Stimulated activated CD8-positive, alpha-beta memory T cell treated with anti-CD3 and anti-CD28 coated beads, Interleukin-12 subunit alpha, Interleukin-12 subunit beta, amount 100 ng/mL, for 24 hours (primary cell): ENCODE data around the gene FST.

ENCODE experiments used
- DNase-seq: peaks from one replicate; pipeline ENCODE4 v3.0.0-alpha.2; 2020; ENCODE audit errors: extremely low read depth

Gene FST

GRCh38 chr5:53480416-53481158, at the start of gene FST:
TSS of gene FST (plus strand) at chr5:53480629. CDS start at chr5:53480792, 163 bp downstream.
- DNase-seq, result no peak

- no peak for DNase-seq
These were observed 48.8 kb upstream of the FST start for GRCh38 chr5:53431665-53432064.

GRCh38 chr5:53433026-53433425, 47.4 kb upstream of the FST start:
- DNase-seq, result no peak

GRCh38 chr5:53434541-53434940, 45.9 kb upstream of the FST start:
- no peak for DNase-seq

- no peak for DNase-seq
These were observed 43.8 kb upstream of the FST start for GRCh38 chr5:53436480-53437191.

- DNase-seq, result no peak
These were observed 42.4 kb upstream of the FST start for GRCh38 chr5:53438079-53438478.

- no peak for DNase-seq
These were observed 41.6 kb upstream of the FST start for GRCh38 chr5:53438486-53439472.

- DNase-seq, result no peak
These were observed 37.5 kb upstream of the FST start for GRCh38 chr5:53442961-53443360.

GRCh38 chr5:53445569-53445968, 34.9 kb upstream of the FST start:
- DNase-seq, result no peak

GRCh38 chr5:53446908-53447307, 33.5 kb upstream of the FST start:
- DNase-seq, result no peak

- DNase-seq, result no peak
These were observed 31.6 kb upstream of the FST start for GRCh38 chr5:53448851-53449250.

GRCh38 chr5:53453898-53454718, 26.3 kb upstream of the FST start:
- no peak for DNase-seq

- DNase-seq, result no peak
These were observed 25.8 kb upstream of the FST start for GRCh38 chr5:53454719-53455000.

- DNase-seq, result no peak
These were observed 24.1 kb upstream of the FST start for GRCh38 chr5:53456366-53456765.

GRCh38 chr5:53463909-53464621, 16.4 kb upstream of the FST start:
- DNase-seq, result no peak

GRCh38 chr5:53464722-53465121, 15.7 kb upstream of the FST start:
- no peak for DNase-seq

GRCh38 chr5:53469946-53470687, 10.3 kb upstream of the FST start:
- DNase-seq, result no peak

- DNase-seq, result no peak
These were observed 8.2 kb upstream of the FST start for GRCh38 chr5:53472279-53472678.

GRCh38 chr5:53472720-53473510, 7.5 kb upstream of the FST start:
- no peak for DNase-seq
